HEK293 (cell line): ENCODE results near the gene TTLL11.

Source experiments
- ZNF121 ChIP-seq: fragments of 450-650 bp; formaldehyde crosslinking; IDR thresholded peaks from 2 replicates; pipeline ENCODE4 v1.5.1; 2016; ENCODE audit warnings: missing biosample characterization, missing genetic modification characterization
- ZNF155 ChIP-seq: fragments of 450-650 bp; formaldehyde crosslinking; IDR thresholded peaks from 2 replicates; pipeline ENCODE4 v1.5.1; 2016; ENCODE audit warnings: missing biosample characterization, missing genetic modification characterization
- ZNF169 ChIP-seq: fragments of 450-650 bp; formaldehyde crosslinking; IDR thresholded peaks from 2 replicates; pipeline ENCODE4 v1.5.1; 2016; ENCODE audit warnings: missing biosample characterization, missing genetic modification characterization
- ZNF274 ChIP-seq, 2 experiments: fragments of 200-500 bp in 1 of 2; fragments of 450-650 bp in 1 of 2; sonication (Bioruptor generic) in 1 of 2; formaldehyde crosslinking in 1 of 2; IDR thresholded peaks; 2 replicates each; pipeline versions ENCODE4 v1.5.1 to v1.6.1; 2014 to 2016; ENCODE audit warnings: borderline replicate concordance in 1 of 2, inconsistent platforms in 1 of 2, low read length in 1 of 2, missing biosample characterization in 1 of 2, missing genetic modification characterization in 1 of 2
- ZNF416 ChIP-seq: fragments of 450-650 bp; formaldehyde crosslinking; IDR thresholded peaks from 2 replicates; pipeline ENCODE4 v1.5.1; 2016; ENCODE audit warnings: missing biosample characterization, missing genetic modification characterization

DNA sequence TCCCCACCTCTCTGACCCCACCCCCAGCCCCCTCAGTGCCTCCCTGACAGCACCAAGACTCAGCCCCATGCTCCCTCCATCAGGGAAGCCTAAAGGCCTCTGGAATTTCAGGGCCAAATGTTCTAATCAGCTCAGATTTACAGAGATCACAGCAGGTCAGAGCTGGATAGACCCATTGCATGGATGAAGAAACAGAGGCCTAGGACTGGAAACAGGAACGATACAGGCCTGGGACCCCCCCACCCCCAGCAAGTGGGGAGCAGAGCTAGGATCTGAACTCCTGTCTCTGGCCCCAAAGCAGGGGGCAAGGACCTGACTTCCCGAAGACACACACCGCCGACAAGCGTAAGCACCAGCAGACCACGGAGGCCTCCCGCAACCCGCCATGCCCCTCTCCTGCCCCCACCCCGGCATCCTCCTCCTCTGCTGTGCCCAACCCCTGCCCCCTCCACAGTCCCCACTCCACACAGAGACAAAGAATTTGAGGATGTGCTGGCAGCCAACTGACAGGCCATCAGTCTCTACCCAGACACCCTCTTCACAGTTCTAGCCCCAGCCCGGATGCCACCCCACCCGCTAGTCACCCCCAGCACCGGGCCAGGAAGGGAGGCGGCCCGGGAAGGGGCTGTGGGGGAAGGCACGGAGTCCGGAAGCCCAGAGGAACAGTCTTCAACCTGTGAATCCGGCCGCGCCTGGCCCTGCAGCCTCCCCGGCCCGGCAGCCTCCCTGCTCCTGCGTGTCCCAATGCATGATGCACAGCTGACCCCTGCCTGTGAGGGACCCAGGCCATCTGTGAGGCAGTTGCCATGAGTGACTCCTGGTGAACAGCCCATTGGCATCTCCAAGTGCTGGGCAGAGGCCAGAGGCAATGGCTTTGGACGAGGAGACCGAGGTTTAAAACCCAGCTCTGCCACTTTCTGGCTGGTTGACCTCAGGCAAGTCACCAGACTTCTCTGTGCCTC is 35.2 kb upstream of the TTLL11 start:
- no peak for TF ChIP-seq ZNF274 (IDR thresholded peaks at IDR 0.05; ENCODE audit: low read length)
- no peak for TF ChIP-seq ZNF274 (tag by site-specific recombination; IDR thresholded peaks at IDR 0.05; ENCODE audit: borderline replicate concordance)
- no peak for TF ChIP-seq ZNF155 (tag by site-specific recombination)
- no peak for TF ChIP-seq ZNF121 (tag by site-specific recombination)
- no peak for TF ChIP-seq ZNF416 (tag by site-specific recombination)
- no peak for TF ChIP-seq ZNF169 (tag by site-specific recombination)
